GM18499 (cell line): Measurements from ENCODE around the gene CFHR4.
"Not testable (repeated sequence)": the region's sequence is repeated elsewhere in the genome, so short reads cannot be mapped to it uniquely, and the experiment has no call there.

Experiments used
- ATAC-seq: cut with Tn5 transposase; IDR thresholded peaks from one replicate; pipeline ENCODE4 v1.9.1; 2021; ENCODE audit warnings: moderate number of reproducible peaks; ENCODE audit not compliant: insufficient read depth, unreplicated experiment

Gene CFHR4

DNA sequence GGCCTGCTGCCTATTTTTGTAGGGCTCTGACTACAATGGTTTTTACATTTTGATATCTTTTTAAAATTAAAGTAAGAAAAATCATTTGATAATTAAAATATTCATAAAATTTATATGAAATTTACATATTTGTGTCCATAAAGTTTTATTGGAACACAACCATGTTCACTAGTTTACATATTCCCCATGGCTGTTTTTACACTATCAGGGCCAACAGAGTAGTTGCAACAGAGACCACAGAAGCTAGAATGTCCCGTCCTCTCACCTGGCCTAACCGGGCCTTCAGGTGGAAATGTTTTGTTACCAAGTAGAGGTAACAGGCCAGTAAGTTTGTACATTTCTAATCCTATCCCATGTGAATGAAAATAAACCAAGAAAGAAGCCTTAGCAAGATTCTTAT lies 45.0 kb downstream of the CFHR4 start:
- not testable (repeated sequence) for ATAC-seq

DNA sequence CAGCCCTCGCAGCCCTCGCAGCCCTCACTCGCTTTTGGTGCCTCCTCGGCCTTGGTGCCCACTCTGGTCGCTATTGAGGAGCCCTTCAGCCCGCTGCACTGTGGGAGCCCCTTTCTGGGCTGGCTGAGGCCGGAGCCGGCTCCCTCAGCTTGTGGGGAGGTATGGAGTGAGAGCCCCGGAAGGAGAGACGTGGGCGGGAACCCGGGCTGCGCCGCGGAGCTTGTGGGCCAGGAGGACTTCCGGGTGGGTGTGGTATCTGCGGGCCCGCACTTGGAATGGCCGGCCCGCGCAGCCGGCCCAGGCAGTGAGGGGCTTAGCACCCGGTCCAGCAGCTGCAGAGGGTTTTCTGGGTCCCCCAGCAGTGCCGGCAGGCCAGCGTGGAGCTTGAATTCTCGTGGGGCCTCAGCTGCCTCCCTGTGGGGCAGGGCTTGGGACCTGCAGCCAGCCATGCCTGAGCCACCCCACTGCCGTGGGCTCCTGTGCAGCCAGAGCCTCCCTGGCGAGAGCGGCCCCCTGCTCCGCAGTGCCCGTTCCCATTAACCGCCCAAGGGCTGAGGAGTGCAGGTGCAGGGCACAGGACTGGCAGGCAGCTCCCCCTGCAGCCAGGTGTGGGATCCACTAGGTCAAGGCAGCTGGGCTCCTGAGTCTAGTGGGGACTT lies 45.8 kb downstream of the CFHR4 start:
- no peak for ATAC-seq

DNA sequence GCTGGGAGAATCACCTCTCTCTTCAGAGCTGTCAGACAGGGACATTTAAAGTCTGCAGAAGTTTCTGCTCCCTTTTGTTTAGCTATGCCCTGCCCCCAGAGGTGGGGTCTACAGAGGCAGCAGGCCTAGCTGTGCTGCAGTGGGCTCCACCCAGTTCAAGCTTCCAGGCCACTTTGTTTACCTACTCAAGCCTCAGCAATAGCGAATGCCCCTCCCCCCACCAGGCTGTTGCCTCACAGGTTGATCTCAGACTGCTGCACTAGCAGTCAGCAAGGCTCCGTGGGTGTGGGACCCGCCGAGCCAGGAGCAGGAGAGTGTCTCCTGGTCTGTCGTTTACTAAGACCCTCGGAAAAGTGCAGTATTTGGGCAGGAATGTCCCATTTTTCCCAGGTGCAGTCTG lies 53.6 kb downstream of the CFHR4 start:
- ATAC-seq, result not testable (repeated sequence)

DNA sequence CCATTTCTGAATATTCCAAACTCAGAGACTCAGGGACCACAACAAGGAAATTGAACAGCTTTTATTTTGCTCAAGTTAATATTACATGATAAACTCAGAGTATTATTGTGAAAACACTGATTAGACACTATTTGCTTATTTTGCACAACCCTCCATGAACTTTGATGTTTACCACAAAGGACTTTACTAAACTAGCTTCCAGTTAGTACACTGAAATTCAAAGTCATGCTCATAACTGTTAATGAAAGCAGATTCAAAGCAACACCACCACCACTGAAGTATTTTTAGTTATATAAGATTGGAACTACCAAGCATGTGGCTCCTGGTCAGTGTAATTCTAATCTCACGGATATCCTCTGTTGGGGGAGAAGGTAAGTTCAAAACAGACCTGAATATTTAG lies 55.7 kb downstream of the CFHR4 start, which contains the start of gene CFHR2:
Gene CFHR2, plus strand, starts transcription at position 171 of the 400 bp plus-strand sequence. Its CDS starts 143 bp downstream, at position 314.
- not testable (repeated sequence) for ATAC-seq

DNA sequence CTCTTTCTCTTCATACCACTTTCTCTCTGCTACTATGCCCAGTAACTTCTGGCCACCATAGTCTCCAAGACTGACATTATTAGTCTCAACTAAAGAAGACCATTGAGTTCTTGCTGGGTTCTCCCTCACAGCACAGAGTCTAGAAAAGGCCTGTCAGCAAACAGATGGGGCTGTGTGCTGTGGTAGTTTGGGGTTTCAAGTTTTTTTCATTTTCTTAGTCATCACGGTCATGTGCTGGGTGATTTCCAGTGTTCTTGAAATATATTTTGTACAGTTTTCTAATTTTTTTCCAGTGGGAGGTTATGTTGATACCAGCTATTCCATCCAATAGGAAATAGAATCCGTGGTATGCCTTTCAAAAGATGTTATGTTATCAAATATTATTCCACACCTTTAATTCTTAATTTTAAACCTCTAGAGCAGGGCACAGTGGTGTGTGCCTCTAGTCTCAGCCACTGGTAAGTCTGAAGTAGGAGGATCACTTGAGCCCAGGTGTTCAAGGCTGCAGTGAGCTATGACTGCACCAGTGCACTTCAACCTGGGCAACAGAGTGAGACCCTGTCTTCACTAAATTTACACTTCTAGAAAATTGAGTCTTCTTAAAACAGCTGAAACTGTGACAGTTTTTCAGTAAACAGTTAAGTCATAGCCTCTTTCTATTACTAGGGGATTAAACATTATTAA lies 64.0 kb downstream of the CFHR4 start:
- peak; percentile 90 for ATAC-seq

DNA sequence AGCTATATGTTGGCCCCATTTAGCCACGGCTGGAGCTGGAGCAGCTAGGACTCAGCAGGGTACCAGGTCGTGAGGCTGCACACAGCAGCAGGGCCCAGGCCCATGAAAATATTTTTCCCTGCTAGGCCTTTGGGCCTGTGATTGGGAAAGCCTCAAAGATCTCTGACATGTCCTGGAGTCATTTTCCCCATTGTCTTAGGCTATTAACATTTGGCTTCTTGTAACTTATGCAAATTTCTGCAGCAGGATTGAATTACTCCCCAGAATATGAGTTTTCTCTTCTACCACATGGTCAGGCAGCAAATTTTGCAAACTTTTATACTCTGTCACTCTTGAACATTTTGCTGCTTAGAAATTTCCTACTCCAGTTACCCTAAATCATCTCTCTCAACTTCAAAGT lies 66.9 kb downstream of the CFHR4 start:
- ATAC-seq, result no peak

DNA sequence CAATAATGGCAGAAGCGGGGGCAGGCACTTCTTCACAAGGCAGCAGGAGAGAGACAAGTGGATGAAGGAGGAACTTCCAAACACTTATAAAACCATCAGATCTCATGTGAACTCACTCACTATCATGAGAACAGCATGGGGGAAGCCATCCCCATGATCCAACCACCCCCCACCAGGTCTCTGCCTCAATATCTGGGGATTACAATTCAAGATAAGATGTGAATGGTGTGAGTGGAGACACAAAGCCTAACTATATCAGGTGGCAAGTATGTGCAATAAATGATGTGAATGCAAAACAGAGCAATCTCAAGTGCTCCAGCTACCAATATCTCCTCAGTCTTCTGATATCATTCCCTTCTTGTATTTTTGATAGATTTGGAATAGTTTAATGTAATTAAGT lies 68.1 kb downstream of the CFHR4 start:
- ATAC-seq, result no peak

DNA sequence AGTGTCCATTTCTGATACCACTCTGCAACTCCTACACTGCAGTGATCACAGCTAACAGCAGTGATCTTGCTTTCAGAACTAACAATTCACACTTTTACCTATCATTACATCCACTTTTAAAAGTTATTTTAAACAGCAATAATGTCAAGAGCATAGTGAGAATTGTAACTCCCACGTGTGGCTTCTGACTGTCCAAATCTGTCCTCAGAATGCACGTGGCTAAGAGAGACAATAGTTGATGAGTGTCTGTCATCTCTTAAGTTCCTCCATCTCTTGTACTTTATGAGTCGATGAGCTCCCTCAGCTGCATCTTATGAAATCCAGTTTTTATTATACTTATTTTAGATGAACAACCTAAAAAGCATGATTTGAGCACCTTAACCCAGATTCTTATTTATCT lies 73.0 kb downstream of the CFHR4 start:
- peak; percentile 72 for ATAC-seq
